A673 (cell line): ENCODE data around the gene MGMT. TPM values are rescaled to one million over a fixed set of nuclear protein-coding genes. Genes with fewer than 3 reads are reported as not detected.

Experiments
- BruUV-seq: library from RNA; stranded (reverse); fragments of 400-500 nt; replicated peaks from 2 replicates; lab custom pipeline; 2021; lab: Mats Ljungman, UMichigan
- CTCF ChIA-PET: fragments of 300-600 bp; sonication (Branson Sonifier 250); formaldehyde crosslinking; loops from one replicate; lab custom pipeline; 2022; ENCODE audit warnings: antibody characterized with exemption; lab: Charles Lee
- POLR2A ChIA-PET: fragments of 300-600 bp; sonication (Branson Sonifier 250); formaldehyde crosslinking; loops from one replicate; lab custom pipeline; 2022; ENCODE audit warnings: antibody characterized with exemption; ENCODE audit not compliant: low non-redundant PET; lab: Charles Lee
- DNase-seq: peaks from one replicate; pipeline ENCODE4 v3.0.0-alpha.2; 2015; ENCODE audit warnings: low spot score
- H3K27ac ChIP-seq: fragments of 200-600 bp; sonication (generic); 2 replicates; pipeline ENCODE4 v1.5.1; 2016; ENCODE audit warnings: mixed run types, low read depth, mild to moderate bottlenecking, mixed read lengths, antibody characterized with exemption, low read length; ENCODE audit not compliant: poor library complexity, severe bottlenecking
- H3K27me3 ChIP-seq: fragments of 200-600 bp; sonication (generic); replicated peaks from 2 replicates; pipeline ENCODE4 v1.6.1; 2017; ENCODE audit warnings: mixed run types, low read depth, mild to moderate bottlenecking, mixed read lengths, antibody characterized with exemption, low read length; ENCODE audit not compliant: insufficient read depth, poor library complexity
- H3K36me3 ChIP-seq: fragments of 200-600 bp; sonication (generic); 2 replicates; pipeline ENCODE4 v1.6.1; 2016; ENCODE audit warnings: mixed run types, mild to moderate bottlenecking, mixed read lengths, antibody characterized with exemption, low read length; ENCODE audit not compliant: insufficient read depth, poor library complexity, severe bottlenecking
- H3K4me1 ChIP-seq: fragments of 200-600 bp; sonication (generic); 2 replicates; pipeline ENCODE4 v1.6.1; 2017; ENCODE audit warnings: mixed run types, mild to moderate bottlenecking, mixed read lengths, antibody characterized with exemption, low read length; ENCODE audit not compliant: insufficient read depth, poor library complexity, severe bottlenecking
- H3K4me3 ChIP-seq: fragments of 200-600 bp; sonication (generic); 2 replicates; pipeline ENCODE4 v1.5.1; 2016; ENCODE audit warnings: low read depth, mixed run types, mild to moderate bottlenecking, mixed read lengths, low read length; ENCODE audit not compliant: poor library complexity, severe bottlenecking
- H3K9me3 ChIP-seq: fragments of 200-600 bp; sonication (generic); 2 replicates; pipeline ENCODE4 v1.6.1; 2016; ENCODE audit warnings: mixed run types, low read depth, mild to moderate bottlenecking, mixed read lengths, antibody characterized with exemption, low read length; ENCODE audit not compliant: poor library complexity, severe bottlenecking
- CTCF ChIP-seq: fragments of 300-800, 200-600 bp; sonication (generic); conservative IDR thresholded peaks from 2 replicates; pipeline ENCODE4 v1.5.1; 2017; ENCODE audit warnings: low read depth, mild to moderate bottlenecking, antibody characterized with exemption, low read length, moderate library complexity, mixed read lengths
- EZH2 ChIP-seq: fragments of 200-600 bp; sonication (generic); IDR thresholded peaks from 2 replicates; pipeline ENCODE4 v1.6.1; 2017; ENCODE audit warnings: borderline replicate concordance, low read depth, mild to moderate bottlenecking, mixed read lengths, antibody characterized with exemption, low read length; ENCODE audit not compliant: poor library complexity, severe bottlenecking
- intact Hi-C: fragments of 100-400 bp; cut with micrococcal nuclease; formaldehyde crosslinking; loops from one replicate; pipeline ENCODE4 v1.10.0; 2022; ENCODE audit not compliant: unreplicated experiment
- total RNA-seq: library from RNA; stranded (reverse); gene quantifications from 2 replicates; pipeline ENCODE4 v1.2.3, GENCODE V29; 2021

MGMT gene
- total RNA-seq, 1 experiment from 2014 or later: 19.5 TPM

GRCh38 chr10:129809841-129810240 lies 342.8 kb downstream of the MGMT start:
- Histone ChIP-seq H3K36me3 (no peaks in the 10 kb centered on the region), H3K27me3 (no peaks in the 10 kb centered on the region), H3K4me1 (no peaks in the 10 kb centered on the region), H3K27ac (no peak overlapping the region), H3K9me3 (no peaks in the 10 kb centered on the region), H3K4me3 (no peak overlapping the region)
- POLR2A ChIA-PET: no interaction called here
- intact Hi-C loops: no loop called here
- no peak for DNase-seq
- no peak for TF ChIP-seq CTCF
- no peak for TF ChIP-seq EZH2
- CTCF ChIA-PET: no interaction called here
- BruUV-seq: no TSS peak

- no peak for DNase-seq
- intact Hi-C loops: no loop called here
- Histone ChIP-seq H3K4me1 (no peaks in the 10 kb centered on the region), H3K9me3 (no peaks in the 10 kb centered on the region), H3K27ac (no peak overlapping the region), H3K4me3 (no peak overlapping the region), H3K36me3 (no peaks in the 10 kb centered on the region), H3K27me3 (no peaks in the 10 kb centered on the region)
- ChIA-PET POLR2A (no interaction called here), CTCF (no interaction called here)
- TF ChIP-seq CTCF (no peak), EZH2 (no peak)
- no TSS peak for BruUV-seq
These were observed 344.2 kb downstream of the MGMT start for GRCh38 chr10:129811208-129811607.

- TF ChIP-seq CTCF (no peak), EZH2 (no peak)
- ChIA-PET POLR2A (no interaction called here), CTCF (no interaction called here)
- no peaks in the 10 kb centered on the region for H3K9me3 ChIP-seq
- no peak overlapping the region for H3K4me3 ChIP-seq
- no TSS peak for BruUV-seq
- no peaks in the 10 kb centered on the region for H3K27me3 ChIP-seq
- H3K36me3 ChIP-seq: no peaks in the 10 kb centered on the region
- intact Hi-C loops: no loop called here
- H3K4me1 ChIP-seq: no peaks in the 10 kb centered on the region
- DNase-seq: no peak
- H3K27ac ChIP-seq: no peak overlapping the region
These were observed 345.4 kb downstream of the MGMT start for GRCh38 chr10:129812398-129812797.
